Measurements from ENCODE around the gene ATP23. TPM values are rescaled to one million over a fixed set of nuclear protein-coding genes. Genes with fewer than 3 reads are reported as not detected.

Gene ATP23
- polyA plus RNA-seq, 1 of the 3 experiments (the other 2 are of a cell fraction) = 6.4 TPM

GRCh38 chr12:57985685-57986084 is 44.3 kb downstream of the ATP23 start:
- no peak overlapping the region for H3K9ac ChIP-seq
- TF ChIP-seq EZH2phosphoT487 (IDR thresholded peaks at IDR 0.05; ENCODE audit: borderline replicate concordance, low read depth) (no peak), USF2 (IDR thresholded peaks at IDR 0.05; ENCODE audit: borderline replicate concordance, low read depth, low read length) (no peak), RFX5 (IDR thresholded peaks at IDR 0.05; ENCODE audit: low read length) (no peak), CHD2 (IDR thresholded peaks at IDR 0.05; ENCODE audit: low read length, partially characterized antibody) (no peak), TCF12 (IDR thresholded peaks at IDR 0.05) (no peak), GATA2 (CRISPR knock-in tag; IDR thresholded peaks at IDR 0.05) (no peak), TAF1 (IDR thresholded peaks at IDR 0.05; ENCODE audit: borderline replicate concordance, low read depth, low read length) (no peak)
- H3K9me3 ChIP-seq = no peaks in the 10 kb centered on the region
- H3K9me2 ChIP-seq = no peaks in the 10 kb centered on the region
- ChIA-PET POLR2A (no interaction called here), CTCF (no interaction called here)
- H3K36me3 ChIP-seq (replicated peaks in 1 of 2; ENCODE audit: control insufficient read depth in 1 of 2, insufficient read depth in 2 of 2, low read length in 1 of 2) = no peaks in the 10 kb centered on the region
- no peak overlapping the region for H2AFZ ChIP-seq (ENCODE audit: low read depth)
- no peak for DNase-seq
- peaks cover 10% of the 10 kb centered on the region; the same call in 1 of the 2 replicates for H3K27me3 ChIP-seq (ENCODE audit: insufficient read depth)
- H4K20me1 ChIP-seq (ENCODE audit: insufficient read depth) = no peaks in the 10 kb centered on the region
- no peak overlapping the region for H3K4me2 ChIP-seq
- H3K79me2 ChIP-seq (ENCODE audit: insufficient read depth) = no peaks in the 10 kb centered on the region
- no peaks in the 10 kb centered on the region for H3K4me1 ChIP-seq (ENCODE audit: control insufficient read depth in 1 of 2, insufficient read depth in 2 of 2, low read depth in 1 of 2, low read length in 1 of 2)
- no peak overlapping the region for H3K4me3 ChIP-seq (ENCODE audit: low read depth in 2 of 2, low read length in 1 of 2)
- H3F3A ChIP-seq (replicated peaks; ENCODE audit: insufficient read depth) = no peaks in the 10 kb centered on the region
- no peak overlapping the region for H3K27ac ChIP-seq (ENCODE audit: low read depth in 2 of 2, low read length in 1 of 2)

GRCh38 chr12:57989838-57990237 is 48.5 kb downstream of the ATP23 start:
- Histone ChIP-seq H3K27ac (ENCODE audit: low read depth in 2 of 2, low read length in 1 of 2) (no peak overlapping the region), H3F3A (replicated peaks; ENCODE audit: insufficient read depth) (no peaks in the 10 kb centered on the region), H2AFZ (ENCODE audit: low read depth) (no peak overlapping the region), H3K79me2 (ENCODE audit: insufficient read depth) (no peaks in the 10 kb centered on the region), H3K27me3 (ENCODE audit: insufficient read depth) (no peaks in the 10 kb centered on the region; the same call in 1 of the 2 replicates), H3K4me1 (ENCODE audit: control insufficient read depth in 1 of 2, insufficient read depth in 2 of 2, low read depth in 1 of 2, low read length in 1 of 2) (no peaks in the 10 kb centered on the region), H3K36me3 (replicated peaks in 1 of 2; ENCODE audit: control insufficient read depth in 1 of 2, insufficient read depth in 2 of 2, low read length in 1 of 2) (no peaks in the 10 kb centered on the region), H4K20me1 (ENCODE audit: insufficient read depth) (no peaks in the 10 kb centered on the region), H3K9me2 (no peaks in the 10 kb centered on the region), H3K4me2 (no peak overlapping the region), H3K9ac (no peak overlapping the region), H3K4me3 (ENCODE audit: low read depth in 2 of 2, low read length in 1 of 2) (no peak overlapping the region), H3K9me3 (no peaks in the 10 kb centered on the region)
- DNase-seq = no peak
- ChIA-PET CTCF (no interaction called here), POLR2A (no interaction called here)
- no peak for TF ChIP-seq EP300 (IDR thresholded peaks at IDR 0.05; ENCODE audit: borderline replicate concordance in 1 of 2, low read depth in 1 of 2, low read length in 1 of 2)
- no peak for TF ChIP-seq RAD21 (IDR thresholded peaks at IDR 0.05; ENCODE audit: low read length)
- no peak for TF ChIP-seq TAF1 (IDR thresholded peaks at IDR 0.05; ENCODE audit: borderline replicate concordance, low read depth, low read length)
- TF ChIP-seq FOSL2 (IDR thresholded peaks at IDR 0.05; ENCODE audit: borderline replicate concordance, low read depth) = no peak

GRCh38 chr12:57990241-57990883 is 49.0 kb downstream of the ATP23 start:
- H3K9ac ChIP-seq = no peak overlapping the region
- TF ChIP-seq SIN3A (IDR thresholded peaks at IDR 0.05; ENCODE audit: borderline replicate concordance, low read depth, low read length) (no peak), NFIC (IDR thresholded peaks at IDR 0.05; ENCODE audit: borderline replicate concordance) (no peak), CHD2 (IDR thresholded peaks at IDR 0.05; ENCODE audit: low read length, partially characterized antibody) (no peak), PBX3 (IDR thresholded peaks at IDR 0.05) (no peak), IRF3 (IDR thresholded peaks at IDR 0.05; ENCODE audit: low read depth, low read length) (no peak), RAD21 (IDR thresholded peaks at IDR 0.05; ENCODE audit: low read length) (no peak), MAX (IDR thresholded peaks at IDR 0.05; ENCODE audit: low read depth) (no peak), NRF1 (IDR thresholded peaks at IDR 0.05; ENCODE audit: low read depth, low read length) (no peak)
- 42% methylated on average over 6 of the region's 6 CpGs for WGBS (ENCODE audit: low lambda C conversion rate)
- ChIA-PET CTCF (no interaction called here), POLR2A (no interaction called here)
- no peaks in the 10 kb centered on the region; the same call in 1 of the 2 replicates for H3K27me3 ChIP-seq (ENCODE audit: insufficient read depth)
- H3K4me2 ChIP-seq = no peak overlapping the region
- H3K36me3 ChIP-seq (replicated peaks in 1 of 2; ENCODE audit: control insufficient read depth in 1 of 2, insufficient read depth in 2 of 2, low read length in 1 of 2) = no peaks in the 10 kb centered on the region
- no peaks in the 10 kb centered on the region for H3K79me2 ChIP-seq (ENCODE audit: insufficient read depth)
- H3F3A ChIP-seq (replicated peaks; ENCODE audit: insufficient read depth) = no peaks in the 10 kb centered on the region
- no peaks in the 10 kb centered on the region for H3K9me3 ChIP-seq
- no peak for DNase-seq
- H3K4me1 ChIP-seq (ENCODE audit: control insufficient read depth in 1 of 2, insufficient read depth in 2 of 2, low read depth in 1 of 2, low read length in 1 of 2) = no peaks in the 10 kb centered on the region
- H4K20me1 ChIP-seq (ENCODE audit: insufficient read depth) = no peaks in the 10 kb centered on the region
- H3K27ac ChIP-seq (ENCODE audit: low read depth in 2 of 2, low read length in 1 of 2) = no peak overlapping the region
- no peak overlapping the region for H3K4me3 ChIP-seq (ENCODE audit: low read depth in 2 of 2, low read length in 1 of 2)
- H3K9me2 ChIP-seq = no peaks in the 10 kb centered on the region
- no peak overlapping the region for H2AFZ ChIP-seq (ENCODE audit: low read depth)
